ENCODE measurements around the gene RPS14. TPM values are rescaled to one million over a fixed set of nuclear protein-coding genes. Genes with fewer than 3 reads are reported as not detected.
A peak's percentile ranks its signal among the peaks of the same experiment; 100 is the strongest.

RPS14 gene
- total and polyA plus RNA-seq, 9 donors, result 2,422 to 5,452 (median 2,882) TPM

DNA sequence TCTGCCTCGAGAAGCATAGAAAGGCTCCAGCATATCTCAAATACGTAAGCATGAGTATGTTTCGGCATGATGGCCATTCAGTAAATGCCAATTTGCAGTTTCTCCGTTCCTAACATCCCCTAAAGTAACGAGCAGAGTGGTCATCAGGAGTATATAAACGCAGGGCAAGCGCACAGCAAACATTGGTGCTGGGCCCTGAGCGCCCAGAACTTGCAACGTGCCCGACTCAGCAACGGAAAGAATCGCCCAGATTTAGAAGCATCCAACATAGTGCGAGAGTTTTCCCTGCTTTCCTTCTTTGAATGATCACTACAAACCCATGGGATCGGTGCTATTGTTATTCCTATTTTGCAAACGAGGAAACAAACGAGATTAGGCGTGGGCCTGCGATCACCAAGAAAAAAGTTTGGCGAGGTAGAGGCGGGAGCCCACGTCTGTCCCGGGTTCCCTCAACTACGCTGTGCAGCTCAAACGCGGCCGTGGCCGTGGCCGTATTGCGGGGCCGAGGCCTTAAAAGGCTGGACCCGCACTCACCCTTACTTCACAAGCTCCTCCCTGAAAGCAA, 505 bp downstream of the RPS14 start:
- peaks cover 15% of the 10 kb centered on the region for H3K4me1 ChIP-seq (ENCODE audit: control insufficient read depth, insufficient read depth, low read length)
- peaks cover 5% of the 10 kb centered on the region for H3K9me3 ChIP-seq (replicated peaks; ENCODE audit: control insufficient read depth, low read depth, low read length)
- H3K4me3 ChIP-seq (ENCODE audit: low read length), result peak overlapping the region; percentile 98
- 0% methylated on average over 29 of the region's 31 CpGs for WGBS (ENCODE audit: insufficient coverage)
- peak overlapping the region; percentile 98 for H3K27ac ChIP-seq (ENCODE audit: low read length)
- peaks cover 42% of the 10 kb centered on the region for H3K36me3 ChIP-seq (ENCODE audit: control insufficient read depth, insufficient read depth, low read length)
- H3K27me3 ChIP-seq (ENCODE audit: control insufficient read depth, insufficient read depth, low read length), result no peaks in the 10 kb centered on the region
- no peak for DNase-seq

GRCh38 chr5:150448334-150448733, 1.2 kb downstream of the RPS14 start:
- peaks cover 49% of the 10 kb centered on the region for H3K36me3 ChIP-seq (ENCODE audit: control insufficient read depth, insufficient read depth, low read length)
- H3K4me1 ChIP-seq (ENCODE audit: control insufficient read depth, insufficient read depth, low read length), result peaks cover 15% of the 10 kb centered on the region
- peak overlapping the region; percentile 98 for H3K4me3 ChIP-seq (ENCODE audit: low read length)
- peaks cover 5% of the 10 kb centered on the region for H3K9me3 ChIP-seq (replicated peaks; ENCODE audit: control insufficient read depth, low read depth, low read length)
- no peak for DNase-seq
- H3K27ac ChIP-seq (ENCODE audit: low read length), result peak overlapping the region; percentile 98
- no peaks in the 10 kb centered on the region for H3K27me3 ChIP-seq (ENCODE audit: control insufficient read depth, insufficient read depth, low read length)
- no CpG with 5 or more reads among the region's 4 CpGs for WGBS (ENCODE audit: insufficient coverage)

- DNase-seq, result no peak
- no peak overlapping the region for H3K27ac ChIP-seq (ENCODE audit: low read length)
- H3K4me3 ChIP-seq (ENCODE audit: low read length), result no peak overlapping the region
- H3K9me3 ChIP-seq (replicated peaks; ENCODE audit: control insufficient read depth, low read depth, low read length), result peaks cover 5% of the 10 kb centered on the region
- peaks cover 18% of the 10 kb centered on the region for H3K4me1 ChIP-seq (ENCODE audit: control insufficient read depth, insufficient read depth, low read length)
- peaks cover 50% of the 10 kb centered on the region for H3K36me3 ChIP-seq (ENCODE audit: control insufficient read depth, insufficient read depth, low read length)
- H3K27me3 ChIP-seq (ENCODE audit: control insufficient read depth, insufficient read depth, low read length), result no peaks in the 10 kb centered on the region
- 100% methylated on average over 1 of the region's 6 CpGs for WGBS (ENCODE audit: insufficient coverage)
Measured at GRCh38 chr5:150447188-150447587, 2.4 kb downstream of the RPS14 start.

GRCh38 chr5:150446583-150446982, 3.0 kb downstream of the RPS14 start:
- Histone ChIP-seq H3K4me3 (ENCODE audit: low read length) (no peak overlapping the region), H3K27ac (ENCODE audit: low read length) (no peak overlapping the region), H3K4me1 (ENCODE audit: control insufficient read depth, insufficient read depth, low read length) (peaks cover 23% of the 10 kb centered on the region), H3K27me3 (ENCODE audit: control insufficient read depth, insufficient read depth, low read length) (no peaks in the 10 kb centered on the region), H3K9me3 (replicated peaks; ENCODE audit: control insufficient read depth, low read depth, low read length) (peaks cover 5% of the 10 kb centered on the region), H3K36me3 (ENCODE audit: control insufficient read depth, insufficient read depth, low read length) (peaks cover 53% of the 10 kb centered on the region)
- no peak for DNase-seq
- 100% methylated on average over 5 of the region's 6 CpGs for WGBS (ENCODE audit: insufficient coverage)

- Histone ChIP-seq H3K27me3 (ENCODE audit: control insufficient read depth, insufficient read depth, low read length) (no peaks in the 10 kb centered on the region), H3K9me3 (replicated peaks; ENCODE audit: control insufficient read depth, low read depth, low read length) (peaks cover 5% of the 10 kb centered on the region), H3K27ac (ENCODE audit: low read length) (no peak overlapping the region), H3K4me3 (ENCODE audit: low read length) (no peak overlapping the region), H3K36me3 (ENCODE audit: control insufficient read depth, insufficient read depth, low read length) (peaks cover 54% of the 10 kb centered on the region), H3K4me1 (ENCODE audit: control insufficient read depth, insufficient read depth, low read length) (peaks cover 23% of the 10 kb centered on the region)
- WGBS (ENCODE audit: insufficient coverage), result 86% methylated on average over 2 of the region's 2 CpGs
- no peak for DNase-seq
Measured at GRCh38 chr5:150446088-150446487, 3.5 kb downstream of the RPS14 start.

DNA sequence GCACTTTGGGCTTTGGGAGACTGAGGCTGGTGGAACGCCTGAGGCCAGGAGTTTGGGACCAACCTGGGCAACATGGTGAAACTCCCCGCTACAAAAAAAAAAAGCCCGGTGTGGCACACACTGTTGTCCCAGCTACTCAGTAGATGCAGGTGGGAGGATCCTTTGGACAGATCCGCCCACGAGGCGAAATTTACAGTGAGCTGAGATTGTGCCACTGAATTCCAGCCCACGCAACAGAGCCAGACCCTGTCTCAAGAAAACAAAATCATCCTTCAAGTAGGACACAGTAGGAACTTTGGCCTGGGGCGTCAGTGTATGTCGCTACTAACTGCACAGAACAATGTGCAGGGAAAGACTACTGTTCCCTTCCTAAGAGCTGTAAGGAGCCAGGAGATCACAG, 4.8 kb downstream of the RPS14 start:
- H3K27ac ChIP-seq (ENCODE audit: low read length), result no peak overlapping the region
- 80% methylated on average over 4 of the region's 9 CpGs for WGBS (ENCODE audit: insufficient coverage)
- peaks cover 23% of the 10 kb centered on the region for H3K4me1 ChIP-seq (ENCODE audit: control insufficient read depth, insufficient read depth, low read length)
- no peaks in the 10 kb centered on the region for H3K27me3 ChIP-seq (ENCODE audit: control insufficient read depth, insufficient read depth, low read length)
- H3K36me3 ChIP-seq (ENCODE audit: control insufficient read depth, insufficient read depth, low read length), result peaks cover 57% of the 10 kb centered on the region
- no peaks in the 10 kb centered on the region for H3K9me3 ChIP-seq (replicated peaks; ENCODE audit: control insufficient read depth, low read depth, low read length)
- DNase-seq, result no peak
- no peak overlapping the region for H3K4me3 ChIP-seq (ENCODE audit: low read length)

GRCh38 chr5:150443242-150444075, 6.1 kb downstream of the RPS14 start:
- no peak for DNase-seq
- Histone ChIP-seq H3K27me3 (ENCODE audit: control insufficient read depth, insufficient read depth, low read length) (no peaks in the 10 kb centered on the region), H3K27ac (ENCODE audit: low read length) (no peak overlapping the region), H3K36me3 (ENCODE audit: control insufficient read depth, insufficient read depth, low read length) (peaks cover 57% of the 10 kb centered on the region), H3K4me3 (ENCODE audit: low read length) (no peak overlapping the region), H3K4me1 (ENCODE audit: control insufficient read depth, insufficient read depth, low read length) (peaks cover 20% of the 10 kb centered on the region), H3K9me3 (replicated peaks; ENCODE audit: control insufficient read depth, low read depth, low read length) (no peaks in the 10 kb centered on the region)
- WGBS (ENCODE audit: insufficient coverage), result 83% methylated on average over 8 of the region's 15 CpGs

DNA sequence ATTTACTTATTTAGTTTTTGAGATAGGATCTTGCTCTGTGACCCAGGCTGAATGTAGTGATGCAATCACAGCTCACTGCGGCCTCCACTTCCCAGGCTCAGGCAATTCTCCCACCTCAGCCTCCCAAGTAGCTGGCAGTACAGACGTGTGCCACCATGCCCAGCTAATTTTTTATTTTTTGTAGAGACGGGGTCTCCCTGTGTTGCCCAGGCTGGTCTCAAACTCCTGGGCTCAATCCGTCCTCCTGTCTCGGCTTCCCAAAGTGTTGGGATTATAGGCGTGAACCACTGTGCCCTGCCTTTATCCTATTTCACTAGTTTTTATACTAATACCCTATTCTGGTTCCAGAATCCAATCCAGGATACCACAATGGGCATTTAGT, 6.8 kb downstream of the RPS14 start:
- Histone ChIP-seq H3K27ac (ENCODE audit: low read length) (no peak overlapping the region), H3K36me3 (ENCODE audit: control insufficient read depth, insufficient read depth, low read length) (peaks cover 50% of the 10 kb centered on the region), H3K4me1 (ENCODE audit: control insufficient read depth, insufficient read depth, low read length) (peaks cover 13% of the 10 kb centered on the region), H3K4me3 (ENCODE audit: low read length) (no peak overlapping the region), H3K27me3 (ENCODE audit: control insufficient read depth, insufficient read depth, low read length) (no peaks in the 10 kb centered on the region), H3K9me3 (replicated peaks; ENCODE audit: control insufficient read depth, low read depth, low read length) (no peaks in the 10 kb centered on the region)
- DNase-seq, result no peak
- WGBS (ENCODE audit: insufficient coverage), result 82% methylated on average over 5 of the region's 6 CpGs

DNA sequence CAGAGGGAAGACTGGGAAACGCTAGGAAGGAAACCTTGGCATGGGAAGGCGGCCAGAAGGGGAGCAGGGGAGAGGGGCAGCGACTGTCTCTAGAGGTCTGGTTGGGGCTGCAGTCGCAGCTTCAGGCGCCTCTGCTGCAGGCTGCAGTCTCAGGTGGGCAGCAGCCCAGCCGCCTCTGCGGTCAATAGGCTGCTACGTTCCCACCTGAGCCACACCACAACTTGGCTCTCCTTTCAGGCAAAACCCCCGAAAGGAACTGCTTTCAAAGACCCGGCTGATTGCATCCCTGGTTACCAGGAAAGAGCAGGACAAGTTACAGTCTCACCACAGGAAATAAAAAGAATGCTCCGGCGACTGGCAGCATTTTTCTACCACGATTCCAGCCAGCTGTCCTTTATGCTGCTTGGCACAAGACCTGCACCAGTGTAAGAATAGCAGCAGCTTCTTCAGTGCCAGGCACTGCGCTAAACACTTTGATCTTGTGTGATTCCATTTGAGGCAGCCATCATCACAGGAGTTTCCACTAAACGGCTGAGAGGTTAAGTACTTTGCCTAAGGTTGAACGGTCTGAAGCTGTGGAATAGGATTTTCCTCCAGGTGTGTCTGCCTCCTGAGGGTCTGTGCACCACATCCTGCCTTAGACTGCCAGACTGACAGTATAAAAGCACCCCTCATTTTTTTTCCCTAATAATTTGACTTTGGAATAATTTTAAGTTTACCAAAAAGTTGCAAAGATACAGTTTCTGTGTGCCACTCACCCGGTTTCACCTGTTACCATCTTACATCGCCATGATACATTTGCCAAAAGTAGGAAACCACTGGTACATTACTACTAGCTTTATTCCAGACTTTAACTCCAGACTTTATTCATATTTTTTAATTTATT, 7.5 kb downstream of the RPS14 start:
- H3K4me3 ChIP-seq (ENCODE audit: low read length), result no peak overlapping the region
- peak overlapping the region; percentile 48 for H3K27ac ChIP-seq (ENCODE audit: low read length)
- DNase-seq, result peak; percentile 54
- no peaks in the 10 kb centered on the region for H3K27me3 ChIP-seq (ENCODE audit: control insufficient read depth, insufficient read depth, low read length)
- H3K36me3 ChIP-seq (ENCODE audit: control insufficient read depth, insufficient read depth, low read length), result peaks cover 44% of the 10 kb centered on the region
- WGBS (ENCODE audit: insufficient coverage), result 44% methylated on average over 15 of the region's 18 CpGs
- peaks cover 8% of the 10 kb centered on the region for H3K4me1 ChIP-seq (ENCODE audit: control insufficient read depth, insufficient read depth, low read length)
- no peaks in the 10 kb centered on the region for H3K9me3 ChIP-seq (replicated peaks; ENCODE audit: control insufficient read depth, low read depth, low read length)

All from muscle of leg (tissue), 11 donors.